Prostate gland (tissue), 2 donors: ENCODE data around the gene RPL10.

Experiments used
- POLR2A ChIP-seq: fragments of 450-650 bp; IDR thresholded peaks from one replicate; pipeline ENCODE4 v1.6.1; 2016; ENCODE audit warnings: antibody characterized with exemption, mild to moderate bottlenecking
- TF ChIP-seq, protein P1 (sequence below), 4 experiments: fragments of 200-600 bp in 2 of 4; fragments of 450-650 bp in 2 of 4; sonication (generic) in 2 of 4; IDR thresholded peaks; 1 replicate in 3 of 4; 2 replicates in 1 of 4; pipeline ENCODE4 v1.5.1; 2016 to 2019; ENCODE audit warnings: antibody characterized with exemption in 4 of 4, mild to moderate bottlenecking in 2 of 4, moderate library complexity in 2 of 4

DNA sequence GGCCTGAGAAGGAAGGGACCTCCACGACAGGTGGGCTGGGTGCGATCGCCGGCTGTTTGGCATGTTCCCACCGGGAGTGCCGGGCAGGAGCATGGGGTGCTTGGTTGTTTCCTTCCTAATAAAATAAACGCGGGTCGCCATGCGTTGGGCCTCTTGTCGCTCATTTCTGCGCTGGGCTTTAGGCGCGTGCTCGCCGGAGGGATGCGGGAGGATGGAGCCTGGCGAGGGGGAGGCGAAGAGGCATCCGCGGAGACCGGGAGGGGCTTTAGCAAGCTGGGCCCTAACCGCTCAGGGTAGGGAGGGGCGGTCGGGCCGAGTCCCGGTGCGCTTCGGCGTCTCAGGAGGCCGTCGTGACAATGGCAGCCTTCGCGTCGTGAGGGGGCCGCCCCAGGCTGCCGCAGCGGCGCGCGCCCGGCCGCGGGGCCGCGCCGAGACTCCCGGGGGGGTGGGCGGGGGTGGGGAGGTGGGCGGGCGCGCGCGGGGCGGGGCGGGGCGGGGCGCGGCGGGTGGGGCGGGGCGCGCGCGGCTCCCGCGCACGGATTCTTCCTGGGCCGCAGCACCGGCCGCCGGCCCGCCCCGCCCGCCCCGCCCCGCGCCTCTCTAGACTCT is 38.3 kb downstream of the RPL10 start:
- TF ChIP-seq, protein P1, sequence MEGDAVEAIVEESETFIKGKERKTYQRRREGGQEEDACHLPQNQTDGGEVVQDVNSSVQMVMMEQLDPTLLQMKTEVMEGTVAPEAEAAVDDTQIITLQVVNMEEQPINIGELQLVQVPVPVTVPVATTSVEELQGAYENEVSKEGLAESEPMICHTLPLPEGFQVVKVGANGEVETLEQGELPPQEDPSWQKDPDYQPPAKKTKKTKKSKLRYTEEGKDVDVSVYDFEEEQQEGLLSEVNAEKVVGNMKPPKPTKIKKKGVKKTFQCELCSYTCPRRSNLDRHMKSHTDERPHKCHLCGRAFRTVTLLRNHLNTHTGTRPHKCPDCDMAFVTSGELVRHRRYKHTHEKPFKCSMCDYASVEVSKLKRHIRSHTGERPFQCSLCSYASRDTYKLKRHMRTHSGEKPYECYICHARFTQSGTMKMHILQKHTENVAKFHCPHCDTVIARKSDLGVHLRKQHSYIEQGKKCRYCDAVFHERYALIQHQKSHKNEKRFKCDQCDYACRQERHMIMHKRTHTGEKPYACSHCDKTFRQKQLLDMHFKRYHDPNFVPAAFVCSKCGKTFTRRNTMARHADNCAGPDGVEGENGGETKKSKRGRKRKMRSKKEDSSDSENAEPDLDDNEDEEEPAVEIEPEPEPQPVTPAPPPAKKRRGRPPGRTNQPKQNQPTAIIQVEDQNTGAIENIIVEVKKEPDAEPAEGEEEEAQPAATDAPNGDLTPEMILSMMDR (IDR thresholded peaks at IDR 0.05) = no peak
- TF ChIP-seq POLR2A = no peak
